Immature natural killer cell (primary cell): ENCODE measurements around the gene ADGRL4. TPM values are rescaled to one million over a fixed set of nuclear protein-coding genes. Genes with fewer than 3 reads are reported as not detected.
A peak's percentile ranks its signal among the peaks of the same experiment; 100 is the strongest.

Experiments
- DNase-seq, 3 donors: peaks; one replicate each; pipeline ENCODE4 v3.0.0; 2022; ENCODE audit warnings: mixed read lengths in 1 of 3
- H3K27ac Mint-ChIP-seq, 6 donors: one replicate each; pipeline ENCODE4 v1.8.0; 2020; ENCODE audit warnings: mixed read lengths in 6 of 6, mild to moderate bottlenecking in 5 of 6, inconsistent platforms in 4 of 6, moderate library complexity in 3 of 6
- H3K27me3 Mint-ChIP-seq, 3 donors: one replicate each; pipeline ENCODE4 v1.8.0; 2020 to 2021; ENCODE audit warnings: low read depth in 3 of 3, mild to moderate bottlenecking in 3 of 3, mixed read lengths in 3 of 3, moderate library complexity in 3 of 3, inconsistent platforms in 1 of 3
- H3K36me3 Mint-ChIP-seq, 3 donors: one replicate each; pipeline ENCODE4 v1.8.0; 2020; ENCODE audit warnings: mixed read lengths in 3 of 3, inconsistent platforms in 2 of 3, mild to moderate bottlenecking in 2 of 3
- H3K4me1 Mint-ChIP-seq, 2 donors: one replicate each; pipeline ENCODE4 v1.8.0; 2020; ENCODE audit warnings: inconsistent platforms in 2 of 2, mild to moderate bottlenecking in 2 of 2, mixed read lengths in 2 of 2, moderate library complexity in 1 of 2
- H3K4me3 Mint-ChIP-seq, 5 donors: one replicate each; pipeline ENCODE4 v1.8.0; 2020; ENCODE audit warnings: mild to moderate bottlenecking in 5 of 5, mixed read lengths in 5 of 5, inconsistent platforms in 3 of 5, moderate library complexity in 3 of 5
- H3K9me3 Mint-ChIP-seq, 6 donors: one replicate each; pipeline ENCODE4 v1.8.0; 2020; ENCODE audit warnings: mild to moderate bottlenecking in 6 of 6, mixed read lengths in 6 of 6, inconsistent platforms in 4 of 6, moderate library complexity in 3 of 6
- polyA plus RNA-seq, 3 donors: library from polyadenylated mRNA; unstranded; fragments of 300-500 nt; fragmentation: Illumina TruSeq; gene quantifications; one replicate each; pipeline ENCODE4 v1.2.3, GENCODE V29; 2021

Gene ADGRL4
- not detected for polyA plus RNA-seq

- H3K9me3 Mint-ChIP-seq = peaks cover 3 to 34% (median 26%) of the 10 kb centered on the region in 6 donors
- H3K27ac Mint-ChIP-seq = no peak within 1 kb of the TSS
- H3K36me3 Mint-ChIP-seq = peaks cover 0 to 7% (median 0%) of the 10 kb centered on the region in 3 donors
- no peak for DNase-seq
- H3K4me3 Mint-ChIP-seq = no peak within 1 kb of the TSS
- H3K4me1 Mint-ChIP-seq = no peaks in the 10 kb centered on the region
- H3K27me3 Mint-ChIP-seq = peaks cover 0 to 2% (median 0%) of the 10 kb centered on the region in 3 donors
Measured at GRCh38 chr1:79006564-79006963, at the start of gene ADGRL4. TSS of gene ADGRL4 (minus strand) at chr1:79006730. CDS start at chr1:79006654, 76 bp downstream.

DNA sequence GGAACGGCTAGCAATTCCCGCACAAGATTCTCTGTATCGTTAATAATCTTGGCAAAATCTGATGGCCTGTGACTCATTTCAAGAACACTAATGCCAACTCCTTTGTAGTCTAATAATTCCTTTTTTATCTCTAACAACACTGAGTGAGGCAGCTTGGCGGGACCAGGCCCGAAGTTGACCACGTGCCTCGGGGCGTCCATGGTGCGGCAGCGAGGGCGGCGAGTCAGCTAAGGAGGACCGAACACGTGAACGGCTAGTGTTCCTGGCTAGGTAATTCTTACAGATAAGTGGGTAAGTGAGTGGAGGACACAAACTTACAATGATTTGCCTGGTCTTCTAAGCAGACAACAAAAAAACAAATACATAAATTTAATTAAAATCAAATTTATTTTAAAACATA lies 49.3 kb upstream of the ADGRL4 start:
- Mint-ChIP-seq H3K36me3 (peaks cover 0 to 3% (median 0%) of the 10 kb centered on the region in 3 donors), H3K4me1 (peaks cover 3 to 10% of the 10 kb centered on the region in 2 donors), H3K27ac (no peak overlapping the region), H3K27me3 (no peaks in the 10 kb centered on the region), H3K9me3 (peaks cover 2 to 42% (median 28%) of the 10 kb centered on the region in 6 donors), H3K4me3 (no peak overlapping the region)
- no peak for DNase-seq

GRCh38 chr1:79052829-79053449 lies 46.4 kb upstream of the ADGRL4 start:
- Mint-ChIP-seq H3K27me3 (no peaks in the 10 kb centered on the region), H3K36me3 (no peaks in the 10 kb centered on the region), H3K4me1 (peaks cover 3 to 10% of the 10 kb centered on the region in 2 donors), H3K4me3 (peak overlapping the region; percentile 53 to 70 (median 60)), H3K27ac (peak overlapping the region in 3 of 6 donors; percentile 2 to 57 (median 3)), H3K9me3 (peaks cover 2 to 26% (median 14%) of the 10 kb centered on the region in 6 donors)
- DNase-seq = peak in 1 of 3 donors; percentile 3

GRCh38 chr1:79044974-79045650 lies 38.6 kb upstream of the ADGRL4 start:
- H3K27me3 Mint-ChIP-seq = peaks cover 0 to 2% (median 0%) of the 10 kb centered on the region in 3 donors
- H3K9me3 Mint-ChIP-seq = peaks cover 2 to 17% (median 7%) of the 10 kb centered on the region in 6 donors
- DNase-seq = no peak
- H3K4me1 Mint-ChIP-seq = peaks cover 4 to 10% of the 10 kb centered on the region in 2 donors
- H3K27ac Mint-ChIP-seq = no peak overlapping the region
- H3K4me3 Mint-ChIP-seq = no peak overlapping the region
- H3K36me3 Mint-ChIP-seq = no peaks in the 10 kb centered on the region

DNA sequence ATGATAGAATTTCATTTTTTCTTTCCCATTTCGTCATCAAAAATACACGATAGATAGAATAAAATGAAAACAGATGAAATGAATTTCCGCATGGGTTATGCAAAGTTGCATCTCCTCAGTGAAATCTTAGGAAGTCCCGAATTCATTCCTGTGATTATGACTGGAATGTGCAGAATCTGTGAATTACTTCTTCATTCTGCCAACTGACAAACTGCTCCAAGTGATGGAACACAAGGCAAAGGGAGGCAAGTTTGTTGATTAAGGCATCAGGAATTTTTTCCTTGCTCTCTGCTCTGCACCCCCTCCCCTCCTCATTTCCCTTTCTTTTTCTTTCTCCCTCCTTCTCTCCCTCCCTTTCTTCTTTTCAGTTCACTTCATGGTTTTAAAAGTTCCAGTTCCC lies 37.0 kb upstream of the ADGRL4 start:
- Mint-ChIP-seq H3K4me1 (peaks cover 4 to 12% of the 10 kb centered on the region in 2 donors), H3K27ac (no peak overlapping the region), H3K27me3 (peaks cover 0 to 3% (median 0%) of the 10 kb centered on the region in 3 donors), H3K9me3 (peaks cover 3 to 19% (median 8%) of the 10 kb centered on the region in 6 donors), H3K4me3 (no peak overlapping the region), H3K36me3 (no peaks in the 10 kb centered on the region)
- DNase-seq = no peak

GRCh38 chr1:79042539-79042938 lies 36.0 kb upstream of the ADGRL4 start:
- H3K36me3 Mint-ChIP-seq = no peaks in the 10 kb centered on the region
- peaks cover 4 to 12% of the 10 kb centered on the region in 2 donors for H3K4me1 Mint-ChIP-seq
- no peak overlapping the region for H3K27ac Mint-ChIP-seq
- no peak for DNase-seq
- H3K27me3 Mint-ChIP-seq = peaks cover 0 to 3% (median 0%) of the 10 kb centered on the region in 3 donors
- peaks cover 5 to 21% (median 14%) of the 10 kb centered on the region in 6 donors for H3K9me3 Mint-ChIP-seq
- no peak overlapping the region for H3K4me3 Mint-ChIP-seq

DNA sequence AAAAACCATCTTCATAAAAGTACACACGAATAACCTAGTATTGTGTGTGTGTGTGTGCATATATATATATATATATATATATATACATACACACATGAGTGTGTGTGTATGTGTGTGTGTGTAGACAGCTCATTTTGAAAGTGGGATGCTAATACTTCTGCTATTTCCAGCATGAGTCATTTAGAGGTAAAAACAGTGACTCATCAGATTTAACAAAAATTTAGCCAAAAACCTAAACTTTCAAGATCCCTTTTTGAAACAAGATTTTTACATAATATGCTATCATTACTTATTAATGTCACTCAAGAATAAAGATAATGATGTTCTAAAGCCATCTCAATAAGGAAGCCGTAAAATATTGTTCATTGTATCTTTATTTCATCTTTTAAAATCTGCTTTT lies 35.6 kb upstream of the ADGRL4 start:
- DNase-seq = no peak
- H3K27ac Mint-ChIP-seq = no peak overlapping the region
- H3K4me3 Mint-ChIP-seq = no peak overlapping the region
- H3K36me3 Mint-ChIP-seq = no peaks in the 10 kb centered on the region
- peaks cover 4 to 12% of the 10 kb centered on the region in 2 donors for H3K4me1 Mint-ChIP-seq
- peaks cover 7 to 26% (median 18%) of the 10 kb centered on the region in 6 donors for H3K9me3 Mint-ChIP-seq
- peaks cover 0 to 3% (median 0%) of the 10 kb centered on the region in 3 donors for H3K27me3 Mint-ChIP-seq

GRCh38 chr1:79041666-79042065 lies 35.1 kb upstream of the ADGRL4 start:
- peaks cover 4 to 12% of the 10 kb centered on the region in 2 donors for H3K4me1 Mint-ChIP-seq
- no peaks in the 10 kb centered on the region for H3K36me3 Mint-ChIP-seq
- no peak overlapping the region for H3K27ac Mint-ChIP-seq
- no peak for DNase-seq
- peaks cover 0 to 3% (median 0%) of the 10 kb centered on the region in 3 donors for H3K27me3 Mint-ChIP-seq
- no peak overlapping the region for H3K4me3 Mint-ChIP-seq
- H3K9me3 Mint-ChIP-seq = peaks cover 10 to 27% (median 20%) of the 10 kb centered on the region in 6 donors

DNA sequence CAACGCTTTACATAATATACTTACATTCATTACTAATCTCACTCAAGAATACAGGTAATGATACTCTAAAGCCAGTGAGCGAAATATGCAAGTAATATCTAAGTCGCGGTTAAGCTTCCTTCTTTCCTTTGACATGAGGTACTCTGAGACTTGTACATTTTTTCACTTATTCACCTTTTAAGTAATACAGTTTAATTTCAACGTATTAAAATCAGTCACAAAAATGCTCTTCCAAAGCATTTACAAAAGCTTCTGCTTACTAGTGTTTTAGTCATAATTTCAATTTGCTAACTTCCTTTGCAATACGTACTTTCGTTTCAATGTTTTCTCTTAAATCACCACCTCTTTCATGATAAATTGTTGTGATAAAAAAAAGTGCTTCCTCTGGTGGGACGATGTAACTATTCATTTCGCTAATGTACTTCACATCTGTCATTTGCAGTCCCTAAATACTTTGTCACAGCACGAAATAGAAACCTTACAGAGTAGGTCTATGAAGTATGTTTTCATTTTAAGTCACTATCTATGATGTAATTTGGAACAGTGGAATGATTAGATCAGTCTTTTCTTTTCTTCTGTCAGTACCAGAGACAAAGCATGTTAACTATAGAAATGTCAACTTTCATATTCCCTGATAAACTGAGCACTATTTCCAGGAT lies 34.0 kb upstream of the ADGRL4 start:
- Mint-ChIP-seq H3K27me3 (peaks cover 0 to 3% (median 0%) of the 10 kb centered on the region in 3 donors), H3K9me3 (peaks cover 17 to 34% (median 24%) of the 10 kb centered on the region in 6 donors), H3K27ac (no peak overlapping the region), H3K4me1 (peaks cover 4 to 12% of the 10 kb centered on the region in 2 donors), H3K4me3 (peak overlapping the region in 3 of 5 donors; percentile 18 to 61 (median 59)), H3K36me3 (peaks cover 0 to 6% (median 0%) of the 10 kb centered on the region in 3 donors)
- no peak for DNase-seq

- Mint-ChIP-seq H3K4me1 (peaks cover 4 to 12% of the 10 kb centered on the region in 2 donors), H3K27ac (no peak overlapping the region), H3K36me3 (peaks cover 0 to 6% (median 0%) of the 10 kb centered on the region in 3 donors), H3K9me3 (peaks cover 14 to 37% (median 21%) of the 10 kb centered on the region in 6 donors), H3K4me3 (no peak overlapping the region), H3K27me3 (peaks cover 0 to 1% (median 0%) of the 10 kb centered on the region in 3 donors)
- DNase-seq = no peak
Measured at GRCh38 chr1:79037085-79037484, 30.6 kb upstream of the ADGRL4 start.

- H3K4me3 Mint-ChIP-seq = no peak overlapping the region
- H3K27ac Mint-ChIP-seq = no peak overlapping the region
- no peaks in the 10 kb centered on the region for H3K4me1 Mint-ChIP-seq
- DNase-seq = no peak
- peaks cover 0 to 4% (median 0%) of the 10 kb centered on the region in 3 donors for H3K36me3 Mint-ChIP-seq
- peaks cover 0 to 43% (median 20%) of the 10 kb centered on the region in 6 donors for H3K9me3 Mint-ChIP-seq
- H3K27me3 Mint-ChIP-seq = peaks cover 0 to 3% (median 0%) of the 10 kb centered on the region in 3 donors
Measured at GRCh38 chr1:79012500-79012899, 6.0 kb upstream of the ADGRL4 start.

- no peak for DNase-seq
- Mint-ChIP-seq H3K27me3 (peaks cover 0 to 2% (median 0%) of the 10 kb centered on the region in 3 donors), H3K9me3 (peaks cover 3 to 47% (median 28%) of the 10 kb centered on the region in 6 donors), H3K36me3 (peaks cover 0 to 4% (median 0%) of the 10 kb centered on the region in 3 donors), H3K4me3 (no peak overlapping the region), H3K27ac (no peak overlapping the region), H3K4me1 (no peaks in the 10 kb centered on the region)
Measured at GRCh38 chr1:79010589-79010988, 4.1 kb upstream of the ADGRL4 start.

GRCh38 chr1:79005945-79006344 lies 585 bp downstream of the ADGRL4 start:
- peaks cover 0 to 7% (median 0%) of the 10 kb centered on the region in 3 donors for H3K36me3 Mint-ChIP-seq
- H3K4me3 Mint-ChIP-seq = no peak overlapping the region
- no peak overlapping the region for H3K27ac Mint-ChIP-seq
- peaks cover 0 to 2% (median 0%) of the 10 kb centered on the region in 3 donors for H3K27me3 Mint-ChIP-seq
- peaks cover 3 to 31% (median 21%) of the 10 kb centered on the region in 6 donors for H3K9me3 Mint-ChIP-seq
- H3K4me1 Mint-ChIP-seq = no peaks in the 10 kb centered on the region
- no peak for DNase-seq
